MM.1S (cell line): ENCODE data around the gene ARHGAP26.

Experiments used
- DNase-seq: peaks from one replicate; pipeline ENCODE4 v3.0.0-alpha.2; 2015
- H2AFZ ChIP-seq: fragments of 300-600 bp; sonication (generic); 2 replicates; pipeline ENCODE4 v1.6.0; 2016; ENCODE audit warnings: antibody characterized with exemption, low read length
- H3F3A ChIP-seq: fragments of 300-600 bp; sonication (generic); 2 replicates; pipeline ENCODE4 v1.6.1; 2016; ENCODE audit warnings: mild to moderate bottlenecking, antibody characterized with exemption, low read length, moderate library complexity, mixed read lengths; ENCODE audit not compliant: insufficient read depth
- H3K27ac ChIP-seq: fragments of 300-600 bp; sonication (generic); 2 replicates; pipeline ENCODE4 v1.5.1; 2016; ENCODE audit warnings: mild to moderate bottlenecking, low read length
- H3K27me3 ChIP-seq: fragments of 300-600 bp; sonication (generic); replicated peaks from 2 replicates; pipeline ENCODE4 v1.6.0; 2016; ENCODE audit warnings: low read length; ENCODE audit not compliant: insufficient read depth
- H3K36me3 ChIP-seq: fragments of 300-600 bp; sonication (generic); replicated peaks from 2 replicates; pipeline ENCODE4 v1.6.1; 2016; ENCODE audit warnings: mild to moderate bottlenecking, low read length, mixed read lengths; ENCODE audit not compliant: insufficient read depth
- H3K4me1 ChIP-seq: fragments of 300-600 bp; sonication (generic); 2 replicates; pipeline ENCODE4 v1.6.1; 2016; ENCODE audit warnings: low read length, mixed read lengths
- H3K4me2 ChIP-seq: fragments of 300-600 bp; sonication (generic); 2 replicates; pipeline ENCODE4 v1.6.0; 2016; ENCODE audit warnings: low read depth, low read length
- H3K4me3 ChIP-seq: fragments of 300-600 bp; sonication (generic); 2 replicates; pipeline ENCODE4 v1.5.1; 2016; ENCODE audit warnings: low read length, mixed read lengths
- H3K79me2 ChIP-seq: fragments of 300-600 bp; sonication (generic); 2 replicates; pipeline ENCODE4 v1.6.1; 2016; ENCODE audit warnings: mixed run types, low read length, mixed read lengths
- H3K9ac ChIP-seq: fragments of 300-600 bp; sonication (generic); 2 replicates; pipeline ENCODE4 v1.6.1; 2016; ENCODE audit warnings: low read length, mixed read lengths
- H3K9me2 ChIP-seq: fragments of 300-600 bp; sonication (generic); replicated peaks from 2 replicates; pipeline ENCODE4 v1.6.1; 2016; ENCODE audit warnings: mild to moderate bottlenecking, low read length, mixed read lengths; ENCODE audit not compliant: insufficient read depth
- H3K9me3 ChIP-seq: fragments of 300-600 bp; sonication (generic); replicated peaks from 2 replicates; pipeline ENCODE4 v1.6.1; 2016; ENCODE audit warnings: mild to moderate bottlenecking, low read length, mixed read lengths; ENCODE audit not compliant: insufficient read depth
- H4K20me1 ChIP-seq: fragments of 300-600 bp; sonication (generic); 2 replicates; pipeline ENCODE4 v1.6.1; 2016; ENCODE audit warnings: mild to moderate bottlenecking, low read length, moderate library complexity, mixed read lengths; ENCODE audit not compliant: insufficient read depth
- EZH2 ChIP-seq: fragments of 300-600 bp; sonication (generic); optimal IDR thresholded peaks from 2 replicates; pipeline ENCODE3; 2017; ENCODE audit warnings: low read depth, mild to moderate bottlenecking, antibody characterized with exemption, low read length, mixed read lengths
- EZH2phosphoT487 ChIP-seq: fragments of 300-600 bp; sonication (generic); IDR thresholded peaks from 2 replicates; pipeline ENCODE4 v1.6.1; 2018; ENCODE audit warnings: antibody characterized with exemption, low read length
- TF ChIP-seq, protein P1 (sequence below): fragments of 300-600 bp; sonication (generic); IDR thresholded peaks from 2 replicates; pipeline ENCODE4 v1.5.1; 2016; ENCODE audit warnings: antibody characterized with exemption, low read length, mixed read lengths

ARHGAP26 gene

DNA sequence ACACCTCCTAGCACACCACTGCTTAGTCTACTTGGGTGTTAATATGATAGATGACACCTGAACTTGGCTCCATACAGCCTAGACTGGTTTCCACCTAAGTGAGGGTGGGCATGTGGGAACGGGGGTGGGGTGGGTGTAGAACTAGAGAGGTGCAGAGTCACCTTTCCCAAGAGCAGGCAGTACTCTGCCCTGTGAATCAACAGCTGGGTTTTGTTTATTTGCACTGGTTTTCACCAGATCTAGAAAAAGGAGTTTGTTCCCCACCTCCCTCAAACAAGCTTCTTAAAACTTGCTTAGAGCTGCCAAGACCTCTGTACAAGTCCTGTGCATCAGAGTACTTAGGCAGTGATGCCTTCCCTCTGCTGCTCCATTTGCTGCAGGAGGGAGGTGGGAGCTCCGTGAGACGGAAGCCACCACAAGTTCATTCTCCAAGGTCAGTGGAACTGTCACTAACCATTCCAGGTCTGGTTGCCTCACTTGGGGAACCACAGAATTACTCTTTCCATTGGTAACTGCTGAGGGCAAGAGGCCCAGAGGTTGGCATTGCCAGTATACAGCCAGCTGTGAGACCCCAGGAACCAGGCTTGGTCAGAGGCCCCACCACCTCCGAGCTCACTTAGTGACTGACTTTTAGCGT lies 469.8 kb downstream of the ARHGAP26 start:
- H3K4me2 ChIP-seq: no peak overlapping the region
- H3K4me1 ChIP-seq: no peaks in the 10 kb centered on the region
- H2AFZ ChIP-seq: no peak overlapping the region
- H3K27ac ChIP-seq: no peak overlapping the region
- H3K36me3 ChIP-seq: no peaks in the 10 kb centered on the region
- no peak overlapping the region for H3K9ac ChIP-seq
- H3K9me2 ChIP-seq: no peaks in the 10 kb centered on the region
- no peak for DNase-seq
- TF ChIP-seq, protein P1, sequence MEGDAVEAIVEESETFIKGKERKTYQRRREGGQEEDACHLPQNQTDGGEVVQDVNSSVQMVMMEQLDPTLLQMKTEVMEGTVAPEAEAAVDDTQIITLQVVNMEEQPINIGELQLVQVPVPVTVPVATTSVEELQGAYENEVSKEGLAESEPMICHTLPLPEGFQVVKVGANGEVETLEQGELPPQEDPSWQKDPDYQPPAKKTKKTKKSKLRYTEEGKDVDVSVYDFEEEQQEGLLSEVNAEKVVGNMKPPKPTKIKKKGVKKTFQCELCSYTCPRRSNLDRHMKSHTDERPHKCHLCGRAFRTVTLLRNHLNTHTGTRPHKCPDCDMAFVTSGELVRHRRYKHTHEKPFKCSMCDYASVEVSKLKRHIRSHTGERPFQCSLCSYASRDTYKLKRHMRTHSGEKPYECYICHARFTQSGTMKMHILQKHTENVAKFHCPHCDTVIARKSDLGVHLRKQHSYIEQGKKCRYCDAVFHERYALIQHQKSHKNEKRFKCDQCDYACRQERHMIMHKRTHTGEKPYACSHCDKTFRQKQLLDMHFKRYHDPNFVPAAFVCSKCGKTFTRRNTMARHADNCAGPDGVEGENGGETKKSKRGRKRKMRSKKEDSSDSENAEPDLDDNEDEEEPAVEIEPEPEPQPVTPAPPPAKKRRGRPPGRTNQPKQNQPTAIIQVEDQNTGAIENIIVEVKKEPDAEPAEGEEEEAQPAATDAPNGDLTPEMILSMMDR: no peak
- TF ChIP-seq EZH2: no peak
- TF ChIP-seq EZH2phosphoT487: no peak
- H3K4me3 ChIP-seq: no peak overlapping the region
- H3F3A ChIP-seq: no peaks in the 10 kb centered on the region
- H3K27me3 ChIP-seq: no peaks in the 10 kb centered on the region
- no peaks in the 10 kb centered on the region for H4K20me1 ChIP-seq
- no peaks in the 10 kb centered on the region for H3K9me3 ChIP-seq
- H3K79me2 ChIP-seq: no peaks in the 10 kb centered on the region

DNA sequence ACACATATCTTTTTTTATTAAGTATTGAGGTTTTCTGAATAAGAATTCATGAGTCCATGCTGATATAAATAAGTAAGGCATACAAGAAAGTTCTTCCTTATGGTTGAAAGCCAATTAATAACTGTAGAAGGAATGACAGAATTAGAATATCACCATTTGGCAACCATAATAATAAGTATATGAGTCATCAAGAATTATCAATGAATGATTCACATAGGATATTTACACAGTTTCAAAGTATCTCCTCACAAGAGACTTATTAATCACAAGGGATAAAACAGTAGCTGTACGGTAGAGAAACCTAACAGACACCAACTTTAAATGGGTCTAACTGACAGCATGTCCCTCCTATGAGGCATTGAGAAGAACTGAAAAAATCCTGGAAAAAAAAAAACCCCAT lies 471.7 kb downstream of the ARHGAP26 start:
- H3K9me2 ChIP-seq: no peaks in the 10 kb centered on the region
- H3K4me1 ChIP-seq: no peaks in the 10 kb centered on the region
- no peaks in the 10 kb centered on the region for H3F3A ChIP-seq
- TF ChIP-seq, protein P1: no peak
- TF ChIP-seq EZH2 (no peak), EZH2phosphoT487 (no peak)
- H3K9ac ChIP-seq: no peak overlapping the region
- no peak overlapping the region for H3K27ac ChIP-seq
- H3K79me2 ChIP-seq: no peaks in the 10 kb centered on the region
- no peaks in the 10 kb centered on the region for H3K36me3 ChIP-seq
- DNase-seq: no peak
- H4K20me1 ChIP-seq: no peaks in the 10 kb centered on the region
- no peaks in the 10 kb centered on the region for H3K27me3 ChIP-seq
- no peak overlapping the region for H3K4me2 ChIP-seq
- no peaks in the 10 kb centered on the region for H3K9me3 ChIP-seq
- no peak overlapping the region for H3K4me3 ChIP-seq
- no peak overlapping the region for H2AFZ ChIP-seq

DNA sequence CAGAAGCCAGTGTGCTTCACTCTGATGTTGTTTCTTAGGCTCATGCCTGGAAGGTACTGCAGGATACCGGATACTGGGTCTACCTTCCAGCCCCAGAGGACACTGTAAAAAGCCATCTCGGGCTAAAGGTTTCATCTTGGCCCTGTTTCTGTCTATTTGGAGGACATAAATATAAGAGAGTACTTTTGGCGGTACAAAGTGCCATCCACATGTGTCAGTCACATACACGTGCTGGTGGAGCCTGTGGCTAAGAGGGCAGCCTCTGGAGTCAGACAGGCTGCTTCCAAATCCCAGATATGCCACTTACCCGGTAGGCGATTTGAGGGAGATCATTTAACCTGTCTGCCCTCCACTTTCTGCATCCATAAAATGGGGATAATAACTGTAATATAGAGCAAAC lies 472.9 kb downstream of the ARHGAP26 start:
- TF ChIP-seq EZH2phosphoT487 (no peak), EZH2 (no peak)
- TF ChIP-seq, protein P1: no peak
- H3F3A ChIP-seq: no peaks in the 10 kb centered on the region
- no peak overlapping the region for H3K9ac ChIP-seq
- no peaks in the 10 kb centered on the region for H3K36me3 ChIP-seq
- no peaks in the 10 kb centered on the region for H3K27me3 ChIP-seq
- no peak overlapping the region for H3K4me2 ChIP-seq
- H3K4me3 ChIP-seq: no peak overlapping the region
- H4K20me1 ChIP-seq: no peaks in the 10 kb centered on the region
- H3K9me3 ChIP-seq: no peaks in the 10 kb centered on the region
- no peaks in the 10 kb centered on the region for H3K9me2 ChIP-seq
- no peak for DNase-seq
- no peak overlapping the region for H3K27ac ChIP-seq
- no peaks in the 10 kb centered on the region for H3K4me1 ChIP-seq
- H2AFZ ChIP-seq: no peak overlapping the region
- no peaks in the 10 kb centered on the region for H3K79me2 ChIP-seq
